EL (cell line): Measurements from ENCODE around the gene IQGAP3.

Experiments
- DNase-seq: peaks from one replicate; pipeline ENCODE4 v3.0.0-alpha.2; 2016

Gene IQGAP3

GRCh38 chr1:156479093-156480015 lies 93.0 kb downstream of the IQGAP3 start:
- no peak for DNase-seq

GRCh38 chr1:156478250-156478627 lies 94.1 kb downstream of the IQGAP3 start:
- DNase-seq = no peak

- DNase-seq = no peak
These were observed 94.7 kb downstream of the IQGAP3 start for GRCh38 chr1:156477526-156478249.

- peak; percentile 81 for DNase-seq
These were observed 95.7 kb downstream of the IQGAP3 start for GRCh38 chr1:156476501-156477298.

- DNase-seq = peak; percentile 45
These were observed 96.5 kb downstream of the IQGAP3 start for GRCh38 chr1:156475568-156476500.
